ENCODE measurements around the gene ARMH1.
"Not testable (repeated sequence)": the region's sequence is repeated elsewhere in the genome, so short reads cannot be mapped to it uniquely, and the experiment has no call there.

Gene ARMH1

DNA sequence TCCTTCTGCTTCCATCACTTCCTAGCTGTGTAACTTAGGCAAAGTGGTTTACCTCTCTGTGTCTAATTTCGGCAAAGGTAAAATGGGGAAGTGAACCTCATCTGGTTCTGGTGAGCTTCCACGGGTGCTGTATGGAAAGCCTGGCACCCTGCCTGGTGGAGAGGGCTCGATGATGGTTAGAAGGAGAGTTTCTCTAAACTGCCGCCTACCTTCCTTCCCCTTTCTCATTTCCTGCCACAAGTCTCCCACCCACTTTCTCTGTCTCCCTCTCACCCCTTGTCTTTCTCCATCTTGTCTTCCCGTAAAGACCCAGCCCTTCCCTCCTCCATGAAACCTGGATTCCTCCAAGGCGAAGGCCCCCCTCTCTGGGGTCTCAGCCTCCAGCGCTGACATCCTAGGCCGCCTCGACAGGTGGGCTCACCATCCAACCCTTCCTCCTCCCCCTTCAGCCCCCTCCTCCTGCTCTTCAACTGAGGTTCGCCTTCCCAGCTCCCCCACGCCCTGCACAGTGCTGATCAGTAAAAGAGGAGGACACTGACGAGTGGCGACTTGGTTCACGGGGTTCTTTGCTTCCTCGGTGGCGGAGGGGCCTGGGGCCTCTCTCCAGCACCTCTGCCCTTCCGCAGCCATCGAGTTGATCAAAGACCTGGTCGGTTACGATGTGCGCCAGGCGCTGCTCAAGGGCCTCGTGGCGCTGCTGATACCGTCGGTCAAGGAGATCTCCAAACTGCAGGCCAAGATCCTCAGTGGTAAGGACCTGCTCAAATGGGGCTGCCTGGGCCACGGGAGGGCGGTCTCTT lies 49.2 kb downstream of the ARMH1 start:
- DNase-seq (ENCODE audit: low read depth), result no peak

DNA sequence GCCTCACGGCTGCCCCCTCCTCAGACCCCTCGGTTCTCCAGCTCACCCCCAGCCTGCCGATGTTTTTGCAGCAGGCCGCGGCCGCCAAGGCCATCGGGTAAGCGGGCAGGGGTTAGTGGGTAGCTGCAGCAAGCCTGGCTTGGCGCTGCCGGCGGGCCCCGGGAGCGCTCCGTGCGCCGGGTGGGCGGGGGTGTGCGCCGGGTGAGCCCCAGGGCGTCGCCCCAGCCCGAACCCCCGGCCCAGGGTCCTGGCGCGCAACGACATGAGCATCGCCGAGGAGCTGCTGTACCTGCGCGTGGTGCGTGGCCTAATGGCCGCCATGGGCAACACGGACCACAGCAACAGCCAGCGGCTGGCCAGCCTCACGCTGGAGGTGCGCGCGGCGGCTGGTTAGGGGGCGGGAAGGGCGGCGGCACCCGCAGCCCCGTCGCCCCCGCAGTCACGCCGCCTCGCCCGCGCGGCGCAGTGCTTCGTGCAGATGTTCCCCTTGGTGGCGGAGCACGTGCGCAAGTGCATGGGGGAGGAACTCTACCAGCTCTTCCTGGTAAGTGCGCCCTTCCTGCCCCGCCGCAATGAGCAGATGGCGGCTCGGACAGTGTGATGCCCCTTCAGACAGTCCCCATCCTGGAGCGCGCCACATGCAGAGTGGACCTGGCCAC lies 49.9 kb downstream of the ARMH1 start:
- DNase-seq (ENCODE audit: low read depth), result no peak

DNA sequence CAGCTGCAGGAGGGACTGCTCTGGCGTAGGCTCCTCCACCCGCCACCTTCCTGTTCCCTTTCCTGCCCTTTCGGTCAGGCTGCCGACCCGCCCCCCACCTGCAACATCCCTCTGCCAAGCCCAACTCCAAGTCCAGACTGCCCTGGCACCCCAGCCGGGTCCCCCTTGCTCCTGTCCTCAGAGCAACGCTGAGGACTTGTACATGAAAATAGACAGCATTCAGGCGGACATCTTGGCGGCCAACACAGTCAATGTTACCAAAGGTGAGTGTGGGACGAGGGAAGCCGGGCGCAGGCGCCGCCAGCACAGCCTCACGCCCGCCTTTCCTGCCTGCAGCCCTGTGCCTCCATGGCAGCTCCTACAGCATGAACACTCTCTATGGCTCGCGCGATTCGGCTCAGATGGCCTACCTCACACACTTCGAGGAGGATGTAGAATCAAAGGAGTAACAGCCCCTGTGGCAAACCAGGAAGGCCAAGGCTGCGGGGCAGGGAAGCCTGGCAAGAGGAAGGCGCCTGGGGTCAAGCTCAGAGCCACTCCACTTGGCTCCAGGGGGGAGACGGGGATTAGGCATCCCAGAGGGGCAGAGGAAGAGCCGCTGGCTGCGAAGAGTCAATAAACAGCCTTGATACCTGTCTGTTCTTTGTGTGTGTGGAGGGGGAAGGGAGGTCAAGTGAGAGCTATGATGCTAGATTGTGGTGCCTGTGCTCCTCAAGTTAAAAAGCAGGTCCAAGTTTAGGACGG lies 50.6 kb downstream of the ARMH1 start:
- no peak for DNase-seq (ENCODE audit: low read depth)

DNA sequence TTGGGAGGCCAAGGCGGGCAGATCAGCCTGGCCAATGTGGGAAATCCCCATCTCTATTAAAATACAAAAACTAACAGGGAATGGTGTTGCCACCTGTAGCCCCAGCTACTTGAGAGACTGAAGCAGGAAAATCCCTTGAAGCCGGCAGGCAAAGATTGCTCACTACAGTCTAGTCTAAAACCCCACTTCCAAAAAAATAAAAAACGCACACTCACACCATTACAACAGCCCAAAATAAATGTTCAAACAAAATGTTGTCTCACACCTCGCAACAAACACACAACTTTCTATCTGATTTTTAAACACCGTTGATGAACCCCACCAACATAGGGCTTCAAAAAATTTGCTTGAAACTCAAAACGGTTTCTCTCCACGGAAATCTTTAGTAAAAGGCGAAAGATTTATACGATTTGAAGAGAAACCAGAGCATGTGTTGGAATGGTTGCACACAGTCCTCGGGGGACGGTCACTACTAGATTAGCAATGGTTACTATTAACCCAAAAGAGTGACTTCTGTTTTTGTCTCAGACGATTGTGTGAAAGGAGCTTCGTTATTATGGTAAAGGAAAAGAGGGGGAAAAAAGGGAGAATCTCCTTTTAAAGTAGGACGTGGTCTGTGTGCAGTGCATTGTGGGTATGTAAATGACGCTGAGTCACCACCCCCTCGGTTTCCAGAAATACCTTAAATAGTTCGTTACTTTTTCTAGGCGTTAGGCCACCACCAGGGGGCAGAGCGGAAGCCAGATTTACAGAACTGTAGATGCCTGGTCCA lies 56.4 kb downstream of the ARMH1 start, which contains the start of gene RNU5D-1:
Gene RNU5D-1, minus strand, starts transcription at position 430 of the 772 bp plus-strand sequence.
- DNase-seq (ENCODE audit: low read depth), result peak; percentile 90

DNA sequence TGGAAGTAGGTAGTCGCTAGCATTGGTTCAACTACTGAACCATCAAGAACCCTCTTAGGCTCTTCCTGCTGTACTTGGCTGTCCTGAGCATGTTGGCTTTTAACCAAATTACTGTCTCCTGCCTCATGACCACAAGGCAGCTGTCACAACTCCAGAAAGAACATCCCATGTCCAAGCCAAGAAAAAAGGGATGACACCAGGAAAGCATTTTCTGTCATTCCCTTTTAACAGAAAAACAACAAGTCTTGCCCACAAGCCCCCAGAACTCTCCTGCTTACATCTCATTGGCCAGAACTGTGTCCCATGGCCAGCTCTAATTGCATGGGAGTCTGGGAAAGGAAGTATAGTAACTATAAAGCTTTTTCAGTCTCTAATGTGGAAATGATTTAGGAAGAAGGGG lies 58.9 kb downstream of the ARMH1 start:
- DNase-seq (ENCODE audit: low read depth), result no peak

DNA sequence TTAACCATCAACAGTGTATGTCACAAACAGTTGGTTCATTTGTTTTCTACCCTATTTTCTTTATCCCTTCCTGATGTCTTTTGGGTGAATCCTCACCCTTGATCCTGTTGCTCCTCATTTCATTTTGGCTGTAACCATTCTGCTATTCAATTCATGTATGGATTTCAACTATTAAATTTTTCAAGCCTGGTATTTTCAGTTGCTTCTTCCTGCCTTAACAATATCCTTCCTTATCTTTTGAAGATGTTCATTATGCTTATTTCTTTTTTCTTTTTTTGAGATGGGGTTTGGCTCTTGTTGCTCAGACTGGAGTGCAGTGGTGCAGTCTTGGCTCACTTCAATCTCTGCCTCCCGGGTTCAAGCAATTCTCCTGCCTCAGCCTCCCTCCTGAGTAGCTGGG lies 59.3 kb downstream of the ARMH1 start:
- no peak for DNase-seq (ENCODE audit: low read depth)

DNA sequence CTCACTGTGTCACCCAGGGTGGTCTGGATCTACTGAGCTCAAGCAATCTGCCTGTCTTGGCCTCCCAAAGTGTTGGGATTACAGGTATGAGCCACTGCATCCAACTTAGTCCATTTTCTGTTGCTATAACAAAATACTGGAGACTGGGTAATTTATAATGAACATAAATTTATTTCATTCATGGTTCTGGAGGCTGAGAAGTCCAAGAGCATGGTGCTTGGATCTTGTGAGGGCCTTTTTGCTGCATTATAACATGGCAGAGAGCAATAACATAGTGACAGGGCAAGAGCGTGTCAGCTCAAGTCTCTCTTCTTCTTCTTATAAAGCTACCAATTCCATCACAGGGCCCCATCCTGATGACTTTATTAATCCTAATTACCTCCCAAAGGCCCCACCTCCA lies 61.5 kb downstream of the ARMH1 start:
- DNase-seq (ENCODE audit: low read depth), result no peak

DNA sequence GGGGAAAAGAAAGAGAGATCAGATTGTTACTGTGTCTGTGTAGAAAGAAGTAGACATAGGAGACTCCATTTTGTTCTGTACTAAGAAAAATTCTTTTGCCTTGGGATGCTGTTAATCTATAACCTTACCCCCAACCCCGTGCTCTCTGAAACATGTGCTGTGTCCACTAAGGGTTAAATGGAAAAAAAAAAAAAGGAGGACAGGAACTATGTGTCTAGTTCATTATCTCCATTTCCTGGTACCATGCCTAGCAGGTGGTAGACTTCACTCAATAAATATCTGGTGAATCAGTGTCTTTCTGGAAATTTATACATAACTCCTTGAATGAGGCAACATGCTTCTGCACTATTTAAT lies 64.4 kb downstream of the ARMH1 start:
- not testable (repeated sequence) for DNase-seq (ENCODE audit: low read depth)

DNA sequence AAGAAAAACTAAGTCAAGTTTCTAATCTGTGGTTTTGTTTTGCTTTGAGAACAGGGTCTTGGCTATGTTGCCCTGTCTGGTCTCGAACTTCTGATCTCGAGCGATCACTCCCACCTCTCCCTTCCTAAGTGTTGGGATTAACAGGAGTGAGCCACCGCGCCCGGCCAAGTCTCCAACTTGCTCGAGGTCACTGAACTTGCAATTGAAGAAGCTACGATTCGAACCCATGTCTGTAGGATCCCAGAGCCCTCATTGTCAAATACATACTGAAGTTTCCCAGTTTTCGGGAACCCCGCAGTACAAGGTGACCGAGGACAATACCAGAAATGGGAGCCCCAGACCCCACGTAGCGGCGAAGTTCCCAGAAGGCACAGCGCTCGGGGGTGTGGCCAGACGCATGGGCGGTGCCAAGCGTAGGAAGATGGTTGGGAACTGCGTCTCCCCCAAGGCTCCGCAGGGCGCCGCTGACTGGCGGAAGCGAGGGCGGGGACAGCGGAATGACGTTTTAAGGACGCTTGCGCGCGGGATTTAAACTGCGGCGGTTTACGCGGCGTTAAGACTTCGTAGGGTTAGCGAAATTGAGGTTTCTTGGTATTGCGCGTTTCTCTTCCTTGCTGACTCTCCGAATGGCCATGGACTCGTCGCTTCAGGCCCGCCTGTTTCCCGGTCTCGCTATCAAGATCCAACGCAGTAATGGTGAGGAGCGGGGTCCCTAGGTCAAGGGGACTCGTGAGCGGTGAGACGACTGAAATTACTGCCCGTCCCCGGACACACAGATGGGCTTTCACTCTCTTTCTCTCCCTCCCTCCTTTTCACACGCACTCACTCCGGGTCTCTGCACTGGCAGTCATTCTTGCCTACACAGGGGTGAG lies 65.0 kb downstream of the ARMH1 start, which contains the start of gene KIF2C:
Gene KIF2C, plus strand, starts transcription at position 531 of the 872 bp plus-strand sequence. Its CDS starts 96 bp downstream, at position 627.
- DNase-seq (ENCODE audit: low read depth), result peak; percentile 95

DNA sequence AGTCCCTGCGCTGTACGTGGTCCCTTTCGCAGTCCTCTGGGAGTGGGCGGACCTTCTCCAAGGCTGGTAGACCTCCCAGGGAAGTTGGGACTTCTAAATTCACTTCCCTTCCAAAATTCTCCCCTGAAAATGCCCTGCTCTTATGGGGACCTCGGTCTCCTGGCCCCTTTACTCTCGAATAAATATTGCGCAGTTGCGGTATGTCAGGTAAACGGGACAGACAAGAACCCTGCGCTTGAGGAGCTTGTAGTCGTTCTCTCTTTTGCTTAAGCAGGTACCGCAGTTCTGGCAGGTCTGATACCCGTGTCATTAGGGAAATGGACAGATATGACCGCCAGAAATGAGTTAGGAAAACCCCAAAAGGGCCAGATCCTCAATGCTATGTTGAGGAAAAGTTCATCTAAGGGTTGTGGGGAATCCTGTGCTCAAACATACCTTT lies 65.7 kb downstream of the ARMH1 start:
- DNase-seq (ENCODE audit: low read depth), result no peak

DNA sequence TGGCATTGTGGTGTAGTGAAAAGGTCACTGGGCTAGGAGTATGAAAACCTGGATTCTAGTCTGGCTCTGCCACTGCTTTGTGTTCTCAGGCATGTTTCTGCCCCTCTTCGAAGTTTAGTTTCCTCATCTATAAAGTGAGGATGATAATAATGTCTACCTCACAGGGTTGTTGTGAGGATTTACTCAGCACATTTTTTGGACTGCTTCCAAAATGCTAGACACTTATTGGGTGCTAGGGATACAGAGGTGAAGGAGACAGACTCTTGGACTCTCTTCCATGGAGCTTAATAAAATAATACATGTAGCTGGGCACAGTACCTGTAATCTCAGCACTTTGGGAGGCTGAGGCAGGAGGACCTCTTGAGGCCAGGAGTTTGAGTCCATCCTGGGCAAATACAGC lies 68.7 kb downstream of the ARMH1 start:
- DNase-seq (ENCODE audit: low read depth), result no peak

DNA sequence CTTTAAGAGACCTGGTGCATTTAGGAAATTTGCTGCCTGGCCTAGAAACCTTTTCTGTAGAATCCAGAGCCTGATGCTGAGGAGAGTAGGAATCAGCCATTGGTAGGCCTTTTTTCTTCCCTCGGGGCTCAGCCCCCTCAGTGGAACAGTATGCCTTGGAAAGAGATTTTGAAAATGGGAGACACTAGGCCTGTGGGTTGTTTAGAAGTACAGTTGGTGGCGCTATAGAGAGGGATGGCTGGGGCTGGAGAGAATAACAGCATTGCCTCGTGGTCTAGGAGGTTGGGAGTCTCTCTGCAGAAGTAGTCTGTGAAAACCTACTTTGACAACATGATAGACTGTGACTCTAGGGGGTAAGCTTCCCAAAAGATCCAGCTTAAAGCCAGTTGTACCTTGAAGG lies 73.4 kb downstream of the ARMH1 start:
- no peak for DNase-seq (ENCODE audit: low read depth)

DNA sequence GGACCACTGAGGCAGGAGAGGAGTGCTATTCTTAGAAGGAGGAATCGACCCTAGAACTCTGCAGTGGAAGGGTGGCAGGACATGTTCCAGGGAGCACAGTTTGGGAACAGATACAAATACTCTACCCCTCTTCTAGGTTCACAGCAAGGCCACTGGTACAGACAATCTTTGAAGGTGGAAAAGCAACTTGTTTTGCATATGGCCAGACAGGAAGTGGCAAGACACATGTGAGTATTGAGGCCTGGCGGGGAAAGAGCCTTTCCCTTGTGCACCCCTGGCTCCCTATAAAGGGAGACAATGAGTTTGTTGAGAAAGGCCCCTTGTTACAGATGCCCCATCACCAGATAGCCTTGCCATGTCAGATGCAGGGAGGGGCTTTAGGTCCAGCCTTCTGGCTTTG lies 82.9 kb downstream of the ARMH1 start:
- no peak for DNase-seq (ENCODE audit: low read depth)

DNA sequence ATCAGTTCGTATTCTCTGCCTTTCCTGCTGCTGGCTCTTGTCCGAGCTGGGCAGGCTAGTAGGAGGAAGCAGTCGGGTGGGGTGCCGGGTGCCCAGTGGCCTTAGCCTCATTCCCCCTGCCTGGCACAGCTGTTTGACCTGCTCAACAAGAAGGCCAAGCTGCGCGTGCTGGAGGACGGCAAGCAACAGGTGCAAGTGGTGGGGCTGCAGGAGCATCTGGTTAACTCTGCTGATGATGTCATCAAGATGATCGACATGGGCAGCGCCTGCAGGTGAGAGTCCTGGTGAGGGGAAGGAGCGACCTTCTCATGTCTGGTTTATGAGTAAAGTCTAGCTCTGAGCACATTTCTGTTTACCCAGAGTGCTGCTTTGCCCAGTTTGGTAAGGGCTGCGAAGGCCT lies 84.6 kb downstream of the ARMH1 start:
- no peak for DNase-seq (ENCODE audit: low read depth)

DNA sequence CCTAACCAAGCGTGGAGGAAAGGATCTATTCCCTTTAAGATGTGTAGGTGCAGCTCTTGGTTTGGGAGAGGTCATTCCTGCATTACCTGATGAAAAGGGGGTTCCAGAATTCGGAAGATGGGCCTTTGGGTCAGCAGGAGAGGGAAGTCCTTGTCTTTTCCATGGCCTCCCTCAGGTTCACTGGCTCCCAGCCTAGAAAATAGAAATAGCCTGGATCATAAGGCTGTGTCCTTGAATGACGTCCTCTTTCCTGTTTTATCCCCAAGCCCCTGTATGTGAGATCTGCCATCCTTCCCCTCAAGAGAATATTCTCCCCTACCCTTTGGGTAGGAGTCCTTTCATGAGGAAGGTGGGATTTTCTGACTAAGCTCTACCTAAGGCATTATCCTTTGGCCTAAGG lies 86.4 kb downstream of the ARMH1 start:
- DNase-seq (ENCODE audit: low read depth), result no peak

DNA sequence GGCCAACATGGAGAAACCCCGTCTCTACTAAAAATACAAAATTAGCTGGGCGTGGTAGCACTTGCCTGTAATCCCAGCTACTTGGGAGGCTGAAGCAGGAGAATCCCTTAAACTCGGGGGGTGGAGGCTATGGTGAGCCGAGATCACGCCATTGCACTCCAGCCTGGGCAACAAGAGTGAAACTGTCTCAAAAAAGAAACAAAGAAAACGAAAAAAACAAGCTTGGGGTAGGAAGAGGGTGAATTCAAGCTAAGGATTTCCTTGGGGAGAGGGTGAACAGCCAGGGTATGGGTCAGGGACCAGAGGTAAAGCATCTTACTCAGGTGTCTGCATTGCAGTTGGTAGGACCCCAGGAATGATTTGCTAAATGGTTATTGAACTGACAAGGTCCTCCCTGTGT lies 91.9 kb downstream of the ARMH1 start:
- DNase-seq (ENCODE audit: low read depth), result not testable (repeated sequence)

All from CMK (cell line).